ENCODE data around the gene THSD1. TPM values are rescaled to one million over a fixed set of nuclear protein-coding genes. Genes with fewer than 3 reads are reported as not detected.
A peak's percentile ranks its signal among the peaks of the same experiment; 100 is the strongest.

THSD1 gene
- total RNA-seq (9.1 and 9.8 TPM in 2 replicates), polyA plus RNA-seq (5.2 and 10.2 TPM in 2 replicates), polyA minus RNA-seq (ENCODE audit: low replicate concordance) (4.4 and 14.9 TPM in 2 replicates)
- 3.7 and 7.8 TPM in 2 replicates for polyA plus RNA-seq (2012)

DNA sequence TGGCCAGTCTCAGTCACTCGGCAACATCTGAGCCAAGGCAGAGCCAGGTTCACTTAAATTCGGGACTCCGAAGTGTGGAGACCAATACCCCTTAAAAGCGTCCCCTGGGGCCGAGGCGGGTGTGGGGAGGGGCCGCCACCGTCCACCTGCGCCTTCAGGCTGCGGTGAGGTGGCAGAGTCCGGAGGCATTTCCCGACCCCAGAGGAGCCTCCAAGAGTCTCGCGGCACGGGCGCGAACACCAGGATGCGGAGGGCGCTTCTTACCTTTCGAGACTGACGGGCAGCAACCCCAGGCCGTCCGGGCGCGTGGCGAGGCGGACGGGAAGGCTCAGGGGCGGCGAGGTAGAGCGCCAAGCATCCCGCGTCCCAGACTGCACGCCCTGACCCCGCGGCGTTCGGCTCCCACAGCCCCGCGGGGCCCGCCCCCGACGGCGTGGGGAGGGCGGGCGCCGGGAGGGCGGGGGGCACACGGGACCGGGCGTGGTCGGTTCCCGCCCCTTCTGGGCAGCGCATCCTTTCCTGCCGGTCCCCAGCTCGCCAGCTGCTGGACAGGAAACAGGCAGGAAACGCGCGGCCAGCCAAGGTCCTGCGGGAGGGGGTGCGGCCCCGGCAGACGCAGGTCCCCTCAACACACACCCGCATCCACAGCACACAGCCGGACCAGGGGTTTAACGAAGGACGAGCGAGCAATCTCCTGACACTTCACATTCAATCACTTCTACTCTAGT lies at the start of gene THSD1:
Gene THSD1 (minus strand): TSS at position 406 of the 728 bp plus-strand sequence. CDS start 3,572 bp downstream, outside the sequence.
- Histone ChIP-seq H3K9me3 (ENCODE audit: control insufficient read depth, insufficient read depth, low read depth, low read length) (no peaks in the 10 kb centered on the region), H3K4me1 (ENCODE audit: control insufficient read depth, extremely low read depth, insufficient read depth, low read length) (peaks cover 1% of the 10 kb centered on the region), H3K9ac (ENCODE audit: insufficient read depth, low read length) (peak within 1 kb of the TSS; percentile 74), H4K20me1 (ENCODE audit: control insufficient read depth, extremely low read depth, insufficient read depth, low read length) (no peaks in the 10 kb centered on the region), H3K27me3 (ENCODE audit: control insufficient read depth, insufficient read depth, low read length) (no peaks in the 10 kb centered on the region), H3K36me3 (ENCODE audit: control insufficient read depth, insufficient read depth, low read length) (no peaks in the 10 kb centered on the region), H3K4me2 (ENCODE audit: extremely low read depth, insufficient read depth, low read length) (peak within 1 kb of the TSS; percentile 98), H3K27ac (ENCODE audit: insufficient read depth, low read length) (peak within 1 kb of the TSS; percentile 58), H2AFZ (ENCODE audit: low read length) (peak within 1 kb of the TSS; percentile 75), H3K79me2 (ENCODE audit: control insufficient read depth, insufficient read depth, low read length) (no peaks in the 10 kb centered on the region), H3K4me3 (replicated peaks in 1 of 4; ENCODE audit: control extremely low read depth in 1 of 4, insufficient read depth in 1 of 4, low read depth in 3 of 4, low read length in 4 of 4) (peak within 1 kb of the TSS; percentile 75 to 96 (median 80))
- TF ChIP-seq CTCF (conservative IDR thresholded peaks at IDR 0.05 in 1 of 2, IDR thresholded peaks at IDR 0.05 in 1 of 2; ENCODE audit: low read depth in 1 of 2, low read length in 2 of 2) (no peak), EZH2 (IDR thresholded peaks at IDR 0.05; ENCODE audit: low read length, missing control alignments) (no peak)
- peak; percentile 49 to 62 for DNase-seq (ENCODE audit: low read depth in 2 of 2)

- H4K20me1 ChIP-seq (ENCODE audit: control insufficient read depth, extremely low read depth, insufficient read depth, low read length): no peaks in the 10 kb centered on the region
- H3K79me2 ChIP-seq (ENCODE audit: control insufficient read depth, insufficient read depth, low read length): peaks cover 40% of the 10 kb centered on the region
- H3K9ac ChIP-seq (ENCODE audit: insufficient read depth, low read length): peak overlapping the region; percentile 79
- peak overlapping the region; percentile 77 for H3K27ac ChIP-seq (ENCODE audit: insufficient read depth, low read length)
- H3K4me1 ChIP-seq (ENCODE audit: control insufficient read depth, extremely low read depth, insufficient read depth, low read length): peaks cover 9% of the 10 kb centered on the region
- peak overlapping the region; percentile 62 to 93 (median 81) for H3K4me3 ChIP-seq (replicated peaks in 1 of 4; ENCODE audit: control extremely low read depth in 1 of 4, insufficient read depth in 1 of 4, low read depth in 3 of 4, low read length in 4 of 4)
- TF ChIP-seq CTCF (conservative IDR thresholded peaks at IDR 0.05 in 1 of 2, IDR thresholded peaks at IDR 0.05 in 1 of 2; ENCODE audit: low read depth in 1 of 2, low read length in 2 of 2) (no peak), EZH2 (IDR thresholded peaks at IDR 0.05; ENCODE audit: low read length, missing control alignments) (no peak)
- H3K4me2 ChIP-seq (ENCODE audit: extremely low read depth, insufficient read depth, low read length): peak overlapping the region; percentile 86
- H3K27me3 ChIP-seq (ENCODE audit: control insufficient read depth, insufficient read depth, low read length): no peaks in the 10 kb centered on the region
- peak overlapping the region; percentile 92 for H2AFZ ChIP-seq (ENCODE audit: low read length)
- DNase-seq (ENCODE audit: low read depth in 2 of 2): peak; percentile 52 to 67
- no peaks in the 10 kb centered on the region for H3K9me3 ChIP-seq (ENCODE audit: control insufficient read depth, insufficient read depth, low read depth, low read length)
- no peaks in the 10 kb centered on the region for H3K36me3 ChIP-seq (ENCODE audit: control insufficient read depth, insufficient read depth, low read length)
These were observed 49.7 kb upstream of the THSD1 start for GRCh38 chr13:52455677-52456041.

DNA sequence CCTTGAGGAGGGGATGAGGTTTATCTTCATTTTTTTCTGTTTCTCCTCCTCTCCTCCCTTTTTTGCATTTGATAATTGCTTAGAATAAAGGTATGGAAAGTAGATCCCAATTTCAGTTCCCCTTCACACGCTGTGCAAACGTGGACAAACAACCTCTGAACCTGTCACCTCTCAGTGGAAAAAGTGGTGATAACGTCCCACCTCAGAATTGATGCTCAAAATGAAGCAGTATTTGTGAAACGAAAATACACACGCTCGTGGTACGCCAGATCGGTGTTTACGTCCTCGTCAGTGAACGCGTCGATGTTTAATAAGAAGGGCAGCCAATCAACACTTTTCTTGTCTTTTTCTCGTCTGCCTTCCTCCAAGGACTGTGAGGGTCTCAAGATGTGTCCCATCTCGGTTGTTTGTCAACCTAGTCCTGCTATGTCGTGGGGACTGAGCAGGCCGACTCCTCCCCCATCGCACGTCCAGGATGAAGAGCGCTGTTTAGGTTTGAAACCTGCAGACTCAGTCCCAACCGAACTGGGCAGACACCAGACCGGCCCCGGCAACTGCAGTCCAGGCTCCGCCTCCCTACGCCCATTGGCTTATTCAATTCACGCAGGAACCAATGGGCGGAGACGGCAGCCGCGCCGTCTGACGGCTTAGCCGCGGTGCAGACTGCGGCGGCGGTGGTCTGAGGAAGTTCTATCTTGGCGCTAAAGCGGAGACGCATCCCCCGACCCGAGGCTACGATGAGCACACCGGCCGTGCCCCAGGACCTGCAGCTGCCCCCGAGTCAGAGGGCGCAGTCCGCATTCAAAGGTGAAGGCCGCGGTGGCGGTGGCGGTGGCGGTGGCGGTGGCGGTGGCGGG lies 49.1 kb upstream of the THSD1 start, which contains the start of gene CKAP2:
Gene CKAP2 (plus strand): TSS at position 659 of the 857 bp plus-strand sequence. CDS start 79 bp downstream, at position 738.
- Histone ChIP-seq H3K27me3 (ENCODE audit: control insufficient read depth, insufficient read depth, low read length) (no peaks in the 10 kb centered on the region), H3K9ac (ENCODE audit: insufficient read depth, low read length) (peak within 1 kb of the TSS; percentile 79), H3K79me2 (ENCODE audit: control insufficient read depth, insufficient read depth, low read length) (peaks cover 36% of the 10 kb centered on the region), H2AFZ (ENCODE audit: low read length) (peak within 1 kb of the TSS; percentile 92), H4K20me1 (ENCODE audit: control insufficient read depth, extremely low read depth, insufficient read depth, low read length) (no peaks in the 10 kb centered on the region), H3K27ac (ENCODE audit: insufficient read depth, low read length) (peak within 1 kb of the TSS; percentile 77), H3K4me1 (ENCODE audit: control insufficient read depth, extremely low read depth, insufficient read depth, low read length) (peaks cover 9% of the 10 kb centered on the region), H3K4me2 (ENCODE audit: extremely low read depth, insufficient read depth, low read length) (peak within 1 kb of the TSS; percentile 88), H3K36me3 (ENCODE audit: control insufficient read depth, insufficient read depth, low read length) (no peaks in the 10 kb centered on the region), H3K9me3 (ENCODE audit: control insufficient read depth, insufficient read depth, low read depth, low read length) (no peaks in the 10 kb centered on the region), H3K4me3 (replicated peaks in 1 of 4; ENCODE audit: control extremely low read depth in 1 of 4, insufficient read depth in 1 of 4, low read depth in 3 of 4, low read length in 4 of 4) (peak within 1 kb of the TSS; percentile 62 to 93 (median 81))
- peak; percentile 92 to 93 for DNase-seq (ENCODE audit: low read depth in 2 of 2)
- TF ChIP-seq EZH2 (IDR thresholded peaks at IDR 0.05; ENCODE audit: low read length, missing control alignments) (no peak), CTCF (conservative IDR thresholded peaks at IDR 0.05 in 1 of 2, IDR thresholded peaks at IDR 0.05 in 1 of 2; ENCODE audit: low read depth in 1 of 2, low read length in 2 of 2) (no peak)

All from fibroblast of lung (primary cell).